ENCODE data around the gene IL10RB. TPM values are rescaled to one million over a fixed set of nuclear protein-coding genes. Genes with fewer than 3 reads are reported as not detected.

Gene IL10RB
- total and polyA plus RNA-seq, 2 of the 8 experiments (the other 6 are each of a cell fraction or from before 2014, with no cell fraction given), result 2.7 to 3.2 TPM

DNA sequence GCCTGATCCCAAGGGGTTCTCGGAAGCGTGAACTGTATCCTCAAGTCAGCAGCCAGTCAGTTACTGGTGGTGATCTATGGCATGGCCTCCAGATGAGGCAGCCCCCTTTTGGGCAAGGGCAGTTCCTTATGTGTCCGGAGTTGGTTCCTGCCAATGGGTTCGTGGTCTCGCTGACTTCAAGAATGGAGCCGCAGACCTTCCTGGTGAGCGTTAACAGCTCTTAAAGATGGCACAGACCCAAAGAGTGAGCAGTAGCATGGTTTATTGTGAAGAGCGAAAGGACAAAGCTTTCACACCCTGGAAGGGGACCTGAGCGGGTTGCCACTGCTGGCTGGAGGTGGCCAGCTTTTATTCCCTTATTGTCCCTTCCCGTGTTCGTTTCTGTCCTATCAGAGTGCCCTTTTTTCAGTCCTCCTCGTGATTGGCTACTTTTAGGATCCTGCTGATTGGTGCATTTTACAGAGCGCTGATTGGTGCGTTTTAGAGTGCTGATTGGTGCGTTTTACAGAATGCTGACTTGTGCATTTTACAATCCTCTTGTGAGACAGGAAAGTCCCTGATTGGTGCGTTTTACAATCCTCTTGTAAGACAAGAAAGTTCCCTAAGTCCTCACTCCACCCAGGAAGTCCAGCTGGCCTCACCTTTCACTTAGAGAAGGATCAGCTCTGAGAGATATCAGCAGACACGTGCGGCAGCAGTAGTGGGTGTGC, 8.9 kb upstream of the IL10RB start:
- Histone ChIP-seq H2BK12ac (ENCODE audit: low read depth, low read length) (no peak overlapping the region), H3K79me2 (ENCODE audit: control insufficient read depth in 1 of 2, insufficient read depth in 2 of 2, low read length in 2 of 2) (no peaks in the 10 kb centered on the region), H2AFZ (ENCODE audit: low read length) (no peak overlapping the region), H3K4ac (replicated peaks; ENCODE audit: insufficient read length, low read depth, low read length) (no peak overlapping the region), H2BK20ac (ENCODE audit: low read length) (no peak overlapping the region), H3K4me3 (ENCODE audit: extremely low read depth in 1 of 4, insufficient read depth in 2 of 4, low read depth in 3 of 4, low read length in 4 of 4) (no peak overlapping the region), H2BK120ac (replicated peaks; ENCODE audit: low read depth, low read length) (no peak overlapping the region), H3K14ac (ENCODE audit: insufficient read length) (no peak overlapping the region), H3K4me1 (replicated peaks in 1 of 4; ENCODE audit: control insufficient read depth in 3 of 4, insufficient read depth in 4 of 4, low read length in 3 of 4) (no peaks in the 10 kb centered on the region), H3K23me2 (ENCODE audit: low read depth, low read length) (no peaks in the 10 kb centered on the region), H3K27ac (ENCODE audit: low read depth, low read length) (no peak overlapping the region), H4K5ac (ENCODE audit: insufficient read length, low read depth, low read length) (no peak overlapping the region), H3K9ac (replicated peaks in 1 of 4; ENCODE audit: extremely low read depth in 1 of 4, low read depth in 3 of 4, low read length in 3 of 4) (no peak overlapping the region), H4K8ac (ENCODE audit: extremely low read depth, insufficient read depth, low read length) (no peak overlapping the region), H3K18ac (ENCODE audit: extremely low read depth, low read length) (no peak overlapping the region), H4K20me1 (replicated peaks in 1 of 2; ENCODE audit: control insufficient read depth in 1 of 2, insufficient read depth in 2 of 2, low read length in 2 of 2) (no peaks in the 10 kb centered on the region), H3K56ac (replicated peaks; ENCODE audit: insufficient read length, low read depth, low read length) (no peak overlapping the region), H3K27me3 (replicated peaks in 1 of 4; ENCODE audit: control insufficient read depth in 3 of 4, extremely low read depth in 1 of 4, insufficient read depth in 3 of 4, low read length in 3 of 4) (no peaks in the 10 kb centered on the region), H4K91ac (replicated peaks; ENCODE audit: insufficient read length, low read length) (no peak overlapping the region), H3K79me1 (ENCODE audit: low read depth, low read length) (no peaks in the 10 kb centered on the region), H2BK5ac (ENCODE audit: low read depth, low read length) (no peak overlapping the region), H2BK15ac (ENCODE audit: low read length) (no peak overlapping the region), H3K4me2 (ENCODE audit: insufficient read depth in 1 of 2, low read depth in 2 of 2, low read length in 2 of 2) (no peak overlapping the region), H2AK5ac (ENCODE audit: low read depth, low read length) (no peak overlapping the region), H3K23ac (ENCODE audit: insufficient read length) (no peak overlapping the region), H3K9me3 (ENCODE audit: insufficient read depth in 2 of 2, low read depth in 1 of 2, low read length in 1 of 2) (no peaks in the 10 kb centered on the region), H3K36me3 (ENCODE audit: control insufficient read depth in 2 of 4, insufficient read depth in 4 of 4, low read length in 3 of 4) (peaks cover 0 to 22% (median 7%) of the 10 kb centered on the region in 4 experiments; a peak in 6 of 8 replicates)
- 94% methylated on average over 18 of the region's 18 CpGs; no CpG with 5 or more reads in 1 of the 2 experiments for WGBS, 2 experiments (ENCODE audit: extremely low coverage in 1 of 2, insufficient coverage in 1 of 2, insufficient read length in 1 of 2, insufficient replicate concordance in 2 of 2, low coverage in 1 of 2, low lambda C conversion rate in 2 of 2, missing lambda C conversion rate in 1 of 2)
- TF ChIP-seq, protein P1, sequence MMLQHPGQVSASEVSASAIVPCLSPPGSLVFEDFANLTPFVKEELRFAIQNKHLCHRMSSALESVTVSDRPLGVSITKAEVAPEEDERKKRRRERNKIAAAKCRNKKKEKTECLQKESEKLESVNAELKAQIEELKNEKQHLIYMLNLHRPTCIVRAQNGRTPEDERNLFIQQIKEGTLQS (IDR thresholded peaks at IDR 0.05; ENCODE audit: insufficient read depth, low read depth, low read length), result no peak
- no peak for TF ChIP-seq POU5F1 (IDR thresholded peaks at IDR 0.05; ENCODE audit: low read depth, low read length)
- no peak for TF ChIP-seq SUZ12 (IDR thresholded peaks at IDR 0.05; ENCODE audit: low read length)
- no peak for TF ChIP-seq KDM4A (IDR thresholded peaks at IDR 0.05; ENCODE audit: low read depth, low read length, severe bottlenecking)
- TF ChIP-seq BRCA1 (IDR thresholded peaks at IDR 0.05; ENCODE audit: low read depth, low read length), result no peak
- TF ChIP-seq MAFK (IDR thresholded peaks at IDR 0.05; ENCODE audit: low read depth, low read length), result no peak
- no peak for TF ChIP-seq CBX8 (IDR thresholded peaks at IDR 0.05; ENCODE audit: borderline replicate concordance, low read depth, low read length)
- no peak for TF ChIP-seq SAP30 (IDR thresholded peaks at IDR 0.05; ENCODE audit: insufficient read depth, insufficient replicate concordance, low read length)
- TF ChIP-seq NANOG (IDR thresholded peaks at IDR 0.05; ENCODE audit: insufficient read depth, low read depth, low read length, poor library complexity, severe bottlenecking), result no peak
- no peak for TF ChIP-seq TBP (IDR thresholded peaks at IDR 0.05; ENCODE audit: low read depth, low read length)
- no peak for TF ChIP-seq CREB1 (IDR thresholded peaks at IDR 0.05)
- no peak for TF ChIP-seq GABPA (IDR thresholded peaks at IDR 0.05; ENCODE audit: borderline replicate concordance, insufficient read depth, low read length)
- no peak for TF ChIP-seq FOSL1 (IDR thresholded peaks at IDR 0.05; ENCODE audit: insufficient read depth, low read depth, low read length)
- DNase-seq (ENCODE audit: low read depth in 1 of 2, low spot score in 2 of 2), result no peak
- ChIA-PET POLR2A (ENCODE audit: partially characterized antibody) (no interaction called here), CTCF (ENCODE audit: partially characterized antibody) (interaction anchor here (0.9 to 1.2 kb wide), 3 partner anchors 8 to 645 kb away, joined by 3 read pairs; partner anchors contain the start of gene IL10RB)
- no peak for FAIRE-seq

Measured in H1 (cell line).